Measurements from ENCODE around the gene DSC2. TPM values are rescaled to one million over a fixed set of nuclear protein-coding genes. Genes with fewer than 3 reads are reported as not detected.

Gene DSC2
- total and polyA plus RNA-seq, 8 donors, result 8.9 to 21.0 (median 16.2) TPM

GRCh38 chr18:31043709-31044108 is 58.5 kb downstream of the DSC2 start:
- no peak for ATAC-seq
- no peaks in the 10 kb centered on the region for H3K9me3 ChIP-seq
- no peak overlapping the region for H3K27ac ChIP-seq
- H3K36me3 ChIP-seq, result no peaks in the 10 kb centered on the region
- H3K4me1 ChIP-seq, result peaks cover 6 to 7% of the 10 kb centered on the region in 2 donors
- DNase-seq, result no peak
- TF ChIP-seq CTCF (IDR thresholded peaks at IDR 0.05), result no peak
- no peak overlapping the region for H3K4me3 ChIP-seq
- peaks cover 51 to 70% of the 10 kb centered on the region in 2 donors for H3K27me3 ChIP-seq
- intact Hi-C loops (cut with DNase I), result no loop called here

GRCh38 chr18:31042406-31043181 is 59.6 kb downstream of the DSC2 start, which contains the start of gene DSC3:
DSC3 (minus strand) TSS chr18:31042742; CDS start chr18:31042660, 82 bp downstream.
- peak within 1 kb of the TSS in 1 of 2 donors; percentile 18 for H3K4me3 ChIP-seq

GRCh38 chr18:31042084-31042405 is 60.2 kb downstream of the DSC2 start:
- ATAC-seq (peak; percentile 27), DNase-seq (no peak)
- Histone ChIP-seq H3K4me1 (peaks cover 6 to 7% of the 10 kb centered on the region in 2 donors), H3K27ac (no peak overlapping the region), H3K4me3 (peak overlapping the region in 1 of 2 donors; percentile 18), H3K9me3 (no peaks in the 10 kb centered on the region), H3K36me3 (no peaks in the 10 kb centered on the region), H3K27me3 (peaks cover 60 to 74% of the 10 kb centered on the region in 2 donors)
- intact Hi-C loops (cut with DNase I), result no loop called here
- no peak for TF ChIP-seq CTCF (IDR thresholded peaks at IDR 0.05)

More at GRCh38 chr18:31042406-31043181, 59.6 kb downstream of the DSC2 start, which contains the start of gene DSC3:
- peak in 3 of 4 donors; percentile 20 to 82 (median 33) for DNase-seq
- H3K27me3 ChIP-seq, result peaks cover 60 to 74% of the 10 kb centered on the region in 2 donors
- H3K36me3 ChIP-seq, result no peaks in the 10 kb centered on the region
- H3K4me1 ChIP-seq, result peaks cover 6 to 7% of the 10 kb centered on the region in 2 donors
- no peaks in the 10 kb centered on the region for H3K9me3 ChIP-seq
- TF ChIP-seq CTCF (IDR thresholded peaks at IDR 0.05), result no peak
- H3K27ac ChIP-seq, result no peak within 1 kb of the TSS
- ATAC-seq, result peak; percentile 71
- intact Hi-C loops (cut with DNase I), result no loop called here

GRCh38 chr18:31041271-31042083 is 60.7 kb downstream of the DSC2 start:
- Histone ChIP-seq H3K27me3 (peaks cover 60 to 74% of the 10 kb centered on the region in 2 donors), H3K27ac (no peak overlapping the region), H3K9me3 (no peaks in the 10 kb centered on the region), H3K36me3 (no peaks in the 10 kb centered on the region), H3K4me3 (no peak overlapping the region), H3K4me1 (peaks cover 6 to 7% of the 10 kb centered on the region in 2 donors)
- TF ChIP-seq CTCF (IDR thresholded peaks at IDR 0.05), result no peak
- intact Hi-C loops (cut with DNase I), result no loop called here
- ATAC-seq (peak; percentile 17), DNase-seq (peak in 3 of 4 donors; percentile 42 to 59 (median 49))

Data from left lung (tissue), 10 donors.